Testis (tissue), 2 donors: ENCODE results near the gene ATAD2B.

Experiments
- POLR2A ChIP-seq: fragments of 450-650 bp; IDR thresholded peaks from one replicate; pipeline ENCODE4 v1.6.1; 2017; ENCODE audit warnings: antibody characterized with exemption, mild to moderate bottlenecking, moderate library complexity
- TF ChIP-seq, protein P1 (sequence below), 3 experiments: fragments of 450-650 bp in 2 of 3; fragments of 200-600 bp in 1 of 3; sonication (generic) in 1 of 3; IDR thresholded peaks; one replicate each; pipeline ENCODE4 v1.5.1; 2016 to 2019; ENCODE audit warnings: antibody characterized with exemption in 3 of 3, mild to moderate bottlenecking in 2 of 3, moderate library complexity in 1 of 3

DNA sequence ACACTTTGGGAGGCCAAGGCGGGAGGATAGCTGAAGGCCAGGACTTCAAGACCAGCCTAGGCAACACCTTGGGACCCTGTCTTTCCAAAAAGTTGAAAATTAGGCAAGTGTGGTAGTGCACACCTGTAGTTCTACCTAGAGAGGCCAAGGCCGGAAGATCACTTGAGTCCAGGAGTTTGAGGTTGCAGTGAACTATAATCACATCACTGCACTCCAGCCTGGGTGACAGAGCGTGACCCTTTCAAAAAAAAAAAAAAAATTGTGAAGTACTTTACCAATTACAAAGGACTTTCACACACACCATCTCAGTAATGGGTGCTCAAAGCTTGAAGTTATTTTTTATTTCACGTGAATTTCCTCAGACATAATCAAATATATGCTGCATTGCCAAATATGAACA lies 65.0 kb downstream of the ATAD2B start:
- TF ChIP-seq, protein P1, sequence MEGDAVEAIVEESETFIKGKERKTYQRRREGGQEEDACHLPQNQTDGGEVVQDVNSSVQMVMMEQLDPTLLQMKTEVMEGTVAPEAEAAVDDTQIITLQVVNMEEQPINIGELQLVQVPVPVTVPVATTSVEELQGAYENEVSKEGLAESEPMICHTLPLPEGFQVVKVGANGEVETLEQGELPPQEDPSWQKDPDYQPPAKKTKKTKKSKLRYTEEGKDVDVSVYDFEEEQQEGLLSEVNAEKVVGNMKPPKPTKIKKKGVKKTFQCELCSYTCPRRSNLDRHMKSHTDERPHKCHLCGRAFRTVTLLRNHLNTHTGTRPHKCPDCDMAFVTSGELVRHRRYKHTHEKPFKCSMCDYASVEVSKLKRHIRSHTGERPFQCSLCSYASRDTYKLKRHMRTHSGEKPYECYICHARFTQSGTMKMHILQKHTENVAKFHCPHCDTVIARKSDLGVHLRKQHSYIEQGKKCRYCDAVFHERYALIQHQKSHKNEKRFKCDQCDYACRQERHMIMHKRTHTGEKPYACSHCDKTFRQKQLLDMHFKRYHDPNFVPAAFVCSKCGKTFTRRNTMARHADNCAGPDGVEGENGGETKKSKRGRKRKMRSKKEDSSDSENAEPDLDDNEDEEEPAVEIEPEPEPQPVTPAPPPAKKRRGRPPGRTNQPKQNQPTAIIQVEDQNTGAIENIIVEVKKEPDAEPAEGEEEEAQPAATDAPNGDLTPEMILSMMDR (IDR thresholded peaks at IDR 0.05): no peak
- TF ChIP-seq POLR2A: no peak
